ENCODE results near the gene GPNMB. TPM values are rescaled to one million over a fixed set of nuclear protein-coding genes. Genes with fewer than 3 reads are reported as not detected.
A peak's percentile ranks its signal among the peaks of the same experiment; 100 is the strongest.

The GPNMB gene
- total and polyA plus RNA-seq, 2 of the 13 experiments (the other 11 are each of a cell fraction or from before 2014, with no cell fraction given): 1.1 to 1.6 TPM

DNA sequence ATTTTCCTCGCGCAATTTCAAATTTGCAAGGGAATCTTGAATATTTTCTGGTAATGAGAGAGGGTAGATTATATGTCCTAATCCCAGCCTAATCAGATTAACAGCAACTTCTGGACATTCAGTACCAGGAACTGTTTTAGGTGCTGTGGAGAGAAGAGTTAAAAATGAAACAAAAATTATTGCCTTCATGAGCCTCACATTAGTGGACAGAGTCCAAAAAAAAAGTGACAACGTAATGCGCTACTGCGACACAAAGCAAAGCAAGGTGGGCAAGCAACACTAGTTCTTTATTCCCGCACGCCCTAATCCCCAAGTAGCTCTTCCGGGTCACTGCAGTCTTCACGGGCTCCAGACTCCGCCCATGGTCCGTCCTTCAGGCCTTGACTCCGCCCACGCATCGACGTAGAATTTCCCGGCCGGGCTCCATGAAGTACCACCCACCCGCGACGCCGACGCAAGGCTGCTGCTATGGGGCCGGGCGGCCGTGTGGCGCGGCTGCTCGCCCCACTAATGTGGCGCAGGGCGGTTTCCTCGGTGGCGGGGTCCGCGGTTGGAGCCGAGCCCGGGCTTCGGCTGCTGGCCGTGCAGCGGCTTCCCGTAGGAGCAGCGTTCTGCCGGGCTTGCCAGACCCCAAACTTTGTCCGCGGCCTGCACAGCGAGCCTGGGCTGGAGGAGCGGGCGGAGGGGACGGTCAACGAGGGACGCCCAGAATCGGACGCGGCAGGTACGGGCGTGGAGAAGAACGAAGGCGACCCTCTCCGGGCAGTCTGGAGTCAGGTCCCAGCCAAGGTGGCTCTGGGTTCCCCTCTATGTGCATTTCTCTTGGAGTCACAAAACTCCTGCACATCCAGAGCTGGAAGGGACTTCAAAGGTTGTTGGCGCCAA, 52.6 kb downstream of the GPNMB start, which contains the start of gene MALSU1 (continued):
- TF ChIP-seq, protein P1, sequence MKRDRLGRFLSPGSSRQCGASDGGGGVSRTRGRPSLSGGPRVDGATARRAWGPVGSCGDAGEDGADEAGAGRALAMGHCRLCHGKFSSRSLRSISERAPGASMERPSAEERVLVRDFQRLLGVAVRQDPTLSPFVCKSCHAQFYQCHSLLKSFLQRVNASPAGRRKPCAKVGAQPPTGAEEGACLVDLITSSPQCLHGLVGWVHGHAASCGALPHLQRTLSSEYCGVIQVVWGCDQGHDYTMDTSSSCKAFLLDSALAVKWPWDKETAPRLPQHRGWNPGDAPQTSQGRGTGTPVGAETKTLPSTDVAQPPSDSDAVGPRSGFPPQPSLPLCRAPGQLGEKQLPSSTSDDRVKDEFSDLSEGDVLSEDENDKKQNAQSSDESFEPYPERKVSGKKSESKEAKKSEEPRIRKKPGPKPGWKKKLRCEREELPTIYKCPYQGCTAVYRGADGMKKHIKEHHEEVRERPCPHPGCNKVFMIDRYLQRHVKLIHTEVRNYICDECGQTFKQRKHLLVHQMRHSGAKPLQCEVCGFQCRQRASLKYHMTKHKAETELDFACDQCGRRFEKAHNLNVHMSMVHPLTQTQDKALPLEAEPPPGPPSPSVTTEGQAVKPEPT (CRISPR knock-in tag; IDR thresholded peaks at IDR 0.05; ENCODE audit: low read depth): 0 out of 2 replicates have a peak, but pooled peaks have one; percentile 50
- peak; percentile 99 for TF ChIP-seq PHF8 (CRISPR knock-in tag; IDR thresholded peaks at IDR 0.05)
- TF ChIP-seq ZNF883 (CRISPR knock-in tag; IDR thresholded peaks at IDR 0.05; ENCODE audit: not compliant biosample characterization): peak; percentile 96
- TF ChIP-seq KDM3A (CRISPR knock-in tag; IDR thresholded peaks at IDR 0.05; ENCODE audit: low read depth): peak; percentile 87; the same call in 1 of the 2 replicates
- peak; percentile 61 for TF ChIP-seq TARDBP (CRISPR knock-in tag; IDR thresholded peaks at IDR 0.05)
- TF ChIP-seq CAMTA2 (CRISPR knock-in tag; IDR thresholded peaks at IDR 0.05; ENCODE audit: borderline replicate concordance): no peak
- TF ChIP-seq GLI4 (CRISPR knock-in tag; IDR thresholded peaks at IDR 0.05; ENCODE audit: borderline replicate concordance): peak; percentile 48; the same call in 1 of the 2 replicates
- TF ChIP-seq NCOA5 (CRISPR knock-in tag; IDR thresholded peaks at IDR 0.05): no peak
- peak; percentile 33; the same call in 1 of the 2 replicates for TF ChIP-seq NCOA2 (CRISPR knock-in tag; IDR thresholded peaks at IDR 0.05)
- TF ChIP-seq, protein P2, sequence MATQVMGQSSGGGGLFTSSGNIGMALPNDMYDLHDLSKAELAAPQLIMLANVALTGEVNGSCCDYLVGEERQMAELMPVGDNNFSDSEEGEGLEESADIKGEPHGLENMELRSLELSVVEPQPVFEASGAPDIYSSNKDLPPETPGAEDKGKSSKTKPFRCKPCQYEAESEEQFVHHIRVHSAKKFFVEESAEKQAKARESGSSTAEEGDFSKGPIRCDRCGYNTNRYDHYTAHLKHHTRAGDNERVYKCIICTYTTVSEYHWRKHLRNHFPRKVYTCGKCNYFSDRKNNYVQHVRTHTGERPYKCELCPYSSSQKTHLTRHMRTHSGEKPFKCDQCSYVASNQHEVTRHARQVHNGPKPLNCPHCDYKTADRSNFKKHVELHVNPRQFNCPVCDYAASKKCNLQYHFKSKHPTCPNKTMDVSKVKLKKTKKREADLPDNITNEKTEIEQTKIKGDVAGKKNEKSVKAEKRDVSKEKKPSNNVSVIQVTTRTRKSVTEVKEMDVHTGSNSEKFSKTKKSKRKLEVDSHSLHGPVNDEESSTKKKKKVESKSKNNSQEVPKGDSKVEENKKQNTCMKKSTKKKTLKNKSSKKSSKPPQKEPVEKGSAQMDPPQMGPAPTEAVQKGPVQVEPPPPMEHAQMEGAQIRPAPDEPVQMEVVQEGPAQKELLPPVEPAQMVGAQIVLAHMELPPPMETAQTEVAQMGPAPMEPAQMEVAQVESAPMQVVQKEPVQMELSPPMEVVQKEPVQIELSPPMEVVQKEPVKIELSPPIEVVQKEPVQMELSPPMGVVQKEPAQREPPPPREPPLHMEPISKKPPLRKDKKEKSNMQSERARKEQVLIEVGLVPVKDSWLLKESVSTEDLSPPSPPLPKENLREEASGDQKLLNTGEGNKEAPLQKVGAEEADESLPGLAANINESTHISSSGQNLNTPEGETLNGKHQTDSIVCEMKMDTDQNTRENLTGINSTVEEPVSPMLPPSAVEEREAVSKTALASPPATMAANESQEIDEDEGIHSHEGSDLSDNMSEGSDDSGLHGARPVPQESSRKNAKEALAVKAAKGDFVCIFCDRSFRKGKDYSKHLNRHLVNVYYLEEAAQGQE (IDR thresholded peaks at IDR 0.05; ENCODE audit: borderline replicate concordance in 1 of 2, low read depth in 1 of 2, low read length in 2 of 2): no peak
- no peak for TF ChIP-seq TOE1 (CRISPR knock-in tag; IDR thresholded peaks at IDR 0.05)
- TF ChIP-seq HOXA7 (CRISPR knock-in tag; IDR thresholded peaks at IDR 0.05): no peak
- TF ChIP-seq, protein P3, sequence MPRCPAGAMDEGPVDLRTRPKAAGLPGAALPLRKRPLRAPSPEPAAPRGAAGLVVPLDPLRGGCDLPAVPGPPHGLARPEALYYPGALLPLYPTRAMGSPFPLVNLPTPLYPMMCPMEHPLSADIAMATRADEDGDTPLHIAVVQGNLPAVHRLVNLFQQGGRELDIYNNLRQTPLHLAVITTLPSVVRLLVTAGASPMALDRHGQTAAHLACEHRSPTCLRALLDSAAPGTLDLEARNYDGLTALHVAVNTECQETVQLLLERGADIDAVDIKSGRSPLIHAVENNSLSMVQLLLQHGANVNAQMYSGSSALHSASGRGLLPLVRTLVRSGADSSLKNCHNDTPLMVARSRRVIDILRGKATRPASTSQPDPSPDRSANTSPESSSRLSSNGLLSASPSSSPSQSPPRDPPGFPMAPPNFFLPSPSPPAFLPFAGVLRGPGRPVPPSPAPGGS (CRISPR knock-in tag; IDR thresholded peaks at IDR 0.05): peak; percentile 79
- peak; percentile 70; the same call in 1 of the 2 replicates for TF ChIP-seq ZNF589 (CRISPR knock-in tag; conservative IDR thresholded peaks at IDR 0.05)
- peak; percentile 21; the same call in 1 of the 2 replicates for TF ChIP-seq ZBTB7A (CRISPR knock-in tag; IDR thresholded peaks at IDR 0.05)
- no peak for TF ChIP-seq ADNP (CRISPR knock-in tag; IDR thresholded peaks at IDR 0.05)
- TF ChIP-seq ZNF343 (CRISPR knock-in tag; IDR thresholded peaks at IDR 0.05): peak; percentile 60; the same call in 1 of the 2 replicates
- TF ChIP-seq RFX3 (CRISPR knock-in tag; IDR thresholded peaks at IDR 0.05): no peak
- TF ChIP-seq, protein P4, sequence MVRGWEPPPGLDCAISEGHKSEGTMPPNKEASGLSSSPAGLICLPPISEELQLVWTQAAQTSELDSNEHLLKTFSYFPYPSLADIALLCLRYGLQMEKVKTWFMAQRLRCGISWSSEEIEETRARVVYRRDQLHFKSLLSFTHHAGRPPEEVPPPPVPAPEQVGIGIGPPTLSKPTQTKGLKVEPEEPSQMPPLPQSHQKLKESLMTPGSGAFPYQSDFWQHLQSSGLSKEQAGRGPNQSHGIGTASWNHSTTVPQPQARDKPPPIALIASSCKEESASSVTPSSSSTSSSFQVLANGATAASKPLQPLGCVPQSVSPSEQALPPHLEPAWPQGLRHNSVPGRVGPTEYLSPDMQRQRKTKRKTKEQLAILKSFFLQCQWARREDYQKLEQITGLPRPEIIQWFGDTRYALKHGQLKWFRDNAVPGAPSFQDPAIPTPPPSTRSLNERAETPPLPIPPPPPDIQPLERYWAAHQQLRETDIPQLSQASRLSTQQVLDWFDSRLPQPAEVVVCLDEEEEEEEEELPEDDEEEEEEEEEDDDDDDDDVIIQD (CRISPR knock-in tag; IDR thresholded peaks at IDR 0.05; ENCODE audit: low read depth): peak; percentile 57

Measured in HepG2 (cell line).